Activated CD8-positive, alpha-beta T cell treated with anti-CD3 and anti-CD28 coated beads for 36 hours (primary cell): ENCODE measurements around the gene EIF3J. TPM values are rescaled to one million over a fixed set of nuclear protein-coding genes. Genes with fewer than 3 reads are reported as not detected.

Source experiments
- ATAC-seq: fragments of 200-7000 bp; cut with Tn5 transposase; one replicate; pipeline ENCODE4 v1.10.0; 2021; ENCODE audit warnings: mild to moderate bottlenecking, moderate library complexity
- CTCF ChIA-PET: fragments of 350-600 bp; sonication (Branson Sonifier 250); formaldehyde crosslinking; loops from one replicate; lab custom pipeline; 2021; ENCODE audit warnings: antibody characterized with exemption; lab: Charles Lee
- POLR2A ChIA-PET: fragments of 350-600 bp; sonication (Branson Sonifier 250); formaldehyde crosslinking; loops from one replicate; lab custom pipeline; 2021; ENCODE audit warnings: antibody characterized with exemption; lab: Charles Lee
- DNase-seq: peaks from one replicate; pipeline ENCODE4 v3.0.0-alpha.2; 2020
- H3K27ac Mint-ChIP-seq: one replicate; pipeline ENCODE4 v1.8.0; 2021; ENCODE audit warnings: mild to moderate bottlenecking, mixed read lengths
- H3K27me3 Mint-ChIP-seq: one replicate; pipeline ENCODE4 v1.8.0; 2021; ENCODE audit warnings: mixed read lengths
- H3K36me3 Mint-ChIP-seq: one replicate; pipeline ENCODE4 v1.8.0; 2021; ENCODE audit warnings: low read depth, mixed read lengths
- H3K4me1 Mint-ChIP-seq: one replicate; pipeline ENCODE4 v1.8.0; 2021; ENCODE audit warnings: low read depth, mixed read lengths
- H3K4me3 Mint-ChIP-seq: one replicate; pipeline ENCODE4 v1.8.0; 2021; ENCODE audit warnings: mild to moderate bottlenecking, moderate library complexity, mixed read lengths
- H3K9me3 Mint-ChIP-seq: one replicate; pipeline ENCODE4 v1.8.0; 2021; ENCODE audit warnings: mixed read lengths
- intact Hi-C: fragments of 100-400 bp; cut with micrococcal nuclease; formaldehyde crosslinking; loops from one replicate; pipeline ENCODE4 v1.10.0; 2022
- total RNA-seq, 2 experiments: library from RNA; stranded (reverse); gene quantifications; one replicate each; pipeline ENCODE4 v1.2.3, GENCODE V29; 2021
- TF ChIP-seq, protein P1 (sequence below): fragments of 200-600 bp; IDR thresholded peaks from one replicate; pipeline ENCODE4 v1.8.0; 2022; ENCODE audit warnings: antibody characterized with exemption, mild to moderate bottlenecking

The EIF3J gene
- total RNA-seq, 2 experiments from 2014 or later = 109 to 112 TPM

DNA sequence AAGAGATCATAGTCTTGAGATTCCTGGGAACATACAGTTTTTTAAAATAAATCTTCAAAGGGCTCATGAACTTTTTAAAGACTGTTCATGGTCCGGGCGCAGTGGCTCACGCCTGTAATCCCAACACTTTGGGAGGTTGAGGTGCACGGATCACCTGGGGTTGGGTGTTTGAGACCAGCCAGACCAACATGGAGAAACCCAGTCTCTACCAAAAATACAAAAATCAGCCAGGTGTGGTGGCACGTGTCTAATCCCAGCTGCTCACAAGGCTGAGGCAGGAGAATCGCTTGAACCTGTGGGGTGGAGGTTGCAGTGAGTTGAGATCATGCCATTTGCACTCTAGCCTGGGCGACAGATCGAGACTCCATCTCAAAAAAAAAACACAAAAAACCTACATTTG lies 41.4 kb upstream of the EIF3J start:
- DNase-seq = no peak
- TF ChIP-seq, protein P1, sequence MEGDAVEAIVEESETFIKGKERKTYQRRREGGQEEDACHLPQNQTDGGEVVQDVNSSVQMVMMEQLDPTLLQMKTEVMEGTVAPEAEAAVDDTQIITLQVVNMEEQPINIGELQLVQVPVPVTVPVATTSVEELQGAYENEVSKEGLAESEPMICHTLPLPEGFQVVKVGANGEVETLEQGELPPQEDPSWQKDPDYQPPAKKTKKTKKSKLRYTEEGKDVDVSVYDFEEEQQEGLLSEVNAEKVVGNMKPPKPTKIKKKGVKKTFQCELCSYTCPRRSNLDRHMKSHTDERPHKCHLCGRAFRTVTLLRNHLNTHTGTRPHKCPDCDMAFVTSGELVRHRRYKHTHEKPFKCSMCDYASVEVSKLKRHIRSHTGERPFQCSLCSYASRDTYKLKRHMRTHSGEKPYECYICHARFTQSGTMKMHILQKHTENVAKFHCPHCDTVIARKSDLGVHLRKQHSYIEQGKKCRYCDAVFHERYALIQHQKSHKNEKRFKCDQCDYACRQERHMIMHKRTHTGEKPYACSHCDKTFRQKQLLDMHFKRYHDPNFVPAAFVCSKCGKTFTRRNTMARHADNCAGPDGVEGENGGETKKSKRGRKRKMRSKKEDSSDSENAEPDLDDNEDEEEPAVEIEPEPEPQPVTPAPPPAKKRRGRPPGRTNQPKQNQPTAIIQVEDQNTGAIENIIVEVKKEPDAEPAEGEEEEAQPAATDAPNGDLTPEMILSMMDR = no peak
- intact Hi-C loops = no loop called here
- no peak overlapping the region for H3K27ac Mint-ChIP-seq
- ATAC-seq = no peak
- ChIA-PET CTCF (no interaction called here), POLR2A (no interaction called here)
- H3K4me1 Mint-ChIP-seq = peaks cover 12% of the 10 kb centered on the region
- H3K9me3 Mint-ChIP-seq = no peaks in the 10 kb centered on the region
- no peak overlapping the region for H3K4me3 Mint-ChIP-seq
- H3K36me3 Mint-ChIP-seq = peaks cover 27% of the 10 kb centered on the region
- H3K27me3 Mint-ChIP-seq = no peaks in the 10 kb centered on the region

DNA sequence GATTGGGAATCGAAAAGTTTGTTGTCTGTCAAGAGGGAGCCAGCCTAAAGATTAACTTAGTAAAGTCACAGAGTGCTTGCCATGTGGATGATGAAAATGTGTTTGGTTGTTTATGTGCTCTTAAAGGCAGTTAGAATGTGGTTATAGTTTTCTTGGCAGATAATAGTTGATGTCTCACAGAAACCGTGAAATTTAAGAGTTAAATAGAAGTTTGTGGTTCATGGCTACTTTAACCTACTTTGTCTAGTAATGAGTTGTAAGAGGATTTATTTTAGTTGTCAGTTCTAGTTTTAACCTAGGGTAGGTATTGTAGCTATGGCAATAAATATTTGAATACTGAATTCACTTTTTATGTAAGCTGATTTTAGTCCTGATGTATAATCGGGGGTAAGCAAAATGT lies 36.4 kb upstream of the EIF3J start:
- no peak for DNase-seq
- TF ChIP-seq, protein P1 = no peak
- peaks cover 22% of the 10 kb centered on the region for H3K4me1 Mint-ChIP-seq
- ChIA-PET CTCF (interaction anchor here (0.6 to 2.0 kb wide), 14 partner anchors 11 to 292 kb away, joined by 3 to 16 read pairs (median 5); partner anchors contain the start of genes CTDSPL2 and GOLM2), POLR2A (no interaction called here)
- no peaks in the 10 kb centered on the region for H3K9me3 Mint-ChIP-seq
- H3K36me3 Mint-ChIP-seq = peaks cover 22% of the 10 kb centered on the region
- no peak overlapping the region for H3K4me3 Mint-ChIP-seq
- H3K27ac Mint-ChIP-seq = peak overlapping the region; percentile 44
- no peaks in the 10 kb centered on the region for H3K27me3 Mint-ChIP-seq
- intact Hi-C loops = no loop called here
- peak; percentile 53 for ATAC-seq

DNA sequence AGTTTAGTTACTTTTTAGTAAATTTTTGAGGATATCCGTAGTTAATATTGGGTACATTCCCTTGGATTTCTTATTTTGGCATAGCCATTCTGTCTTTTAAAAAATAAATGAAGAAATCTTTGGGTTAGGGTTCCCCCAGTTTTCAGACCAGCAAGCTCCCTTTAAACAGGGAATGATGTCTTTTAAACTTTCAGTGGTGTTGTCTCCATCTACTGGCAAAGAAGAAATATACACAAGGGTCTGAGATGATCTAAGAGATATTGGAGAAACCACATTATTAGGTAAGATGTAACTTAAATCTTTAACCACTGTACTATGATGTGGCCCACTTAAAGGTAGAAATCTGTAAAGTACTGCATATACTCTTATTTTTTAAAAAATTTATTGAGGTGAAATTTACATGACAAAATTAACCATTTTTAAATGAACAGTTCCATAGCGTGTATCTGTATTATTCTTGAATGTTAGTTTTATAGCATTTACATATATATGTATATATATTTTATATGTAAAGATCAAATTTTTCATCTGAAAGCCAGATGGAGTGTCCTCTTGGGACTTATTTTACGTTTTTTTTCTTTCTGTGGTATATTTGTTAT lies 35.1 kb upstream of the EIF3J start:
- Mint-ChIP-seq H3K27me3 (no peaks in the 10 kb centered on the region), H3K9me3 (no peaks in the 10 kb centered on the region), H3K27ac (peak overlapping the region; percentile 13), H3K4me3 (no peak overlapping the region), H3K36me3 (peaks cover 19% of the 10 kb centered on the region), H3K4me1 (peaks cover 22% of the 10 kb centered on the region)
- peak; percentile 62 for ATAC-seq
- ChIA-PET CTCF (interaction anchor here (0.6 to 2.0 kb wide), 20 partner anchors 9 to 598 kb away, joined by 3 to 16 read pairs (median 5); partner anchors contain the start of genes CTDSPL2 and GOLM2), POLR2A (interaction anchor here (0.5 to 1.0 kb wide), 2 partner anchors 74 to 1509 kb away, joined by 3 to 4 read pairs; partner anchors contain the start of gene CTDSPL2)
- TF ChIP-seq, protein P1 = peak; percentile 71
- intact Hi-C loops = no loop called here
- DNase-seq = no peak

DNA sequence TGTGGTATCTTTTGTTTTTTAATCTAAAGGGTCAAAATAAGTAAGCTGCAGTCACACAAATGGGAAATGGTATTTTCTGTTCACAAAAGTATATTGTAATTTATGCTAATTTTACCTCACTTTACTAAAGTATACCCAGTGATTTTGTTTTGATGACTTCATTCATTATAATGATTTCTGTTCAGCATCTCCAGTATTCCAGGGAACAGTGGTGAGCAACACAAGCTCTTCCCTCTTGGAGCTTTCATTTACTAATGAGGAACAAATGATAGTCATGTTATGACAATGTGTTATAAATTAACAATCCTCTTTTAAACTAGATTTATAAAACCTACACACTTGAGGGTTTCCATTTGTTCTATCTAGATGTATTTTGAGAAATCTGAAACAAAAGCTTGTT lies 20.5 kb upstream of the EIF3J start:
- Mint-ChIP-seq H3K27me3 (no peaks in the 10 kb centered on the region), H3K9me3 (no peaks in the 10 kb centered on the region), H3K4me3 (no peak overlapping the region), H3K27ac (no peak overlapping the region), H3K36me3 (peaks cover 16% of the 10 kb centered on the region), H3K4me1 (no peaks in the 10 kb centered on the region)
- TF ChIP-seq, protein P1 = no peak
- intact Hi-C loops = no loop called here
- no peak for ATAC-seq
- no peak for DNase-seq
- CTCF ChIA-PET = interaction anchor here (0.5 to 1.4 kb wide), 4 partner anchors 12 to 90 kb away, joined by 3 to 6 read pairs (median 4); no protein-coding TSS in a partner anchor
- POLR2A ChIA-PET = interaction anchor here (0.9 kb wide), 1 partner anchor 67 kb away, joined by 3 read pairs; no protein-coding TSS in a partner anchor

DNA sequence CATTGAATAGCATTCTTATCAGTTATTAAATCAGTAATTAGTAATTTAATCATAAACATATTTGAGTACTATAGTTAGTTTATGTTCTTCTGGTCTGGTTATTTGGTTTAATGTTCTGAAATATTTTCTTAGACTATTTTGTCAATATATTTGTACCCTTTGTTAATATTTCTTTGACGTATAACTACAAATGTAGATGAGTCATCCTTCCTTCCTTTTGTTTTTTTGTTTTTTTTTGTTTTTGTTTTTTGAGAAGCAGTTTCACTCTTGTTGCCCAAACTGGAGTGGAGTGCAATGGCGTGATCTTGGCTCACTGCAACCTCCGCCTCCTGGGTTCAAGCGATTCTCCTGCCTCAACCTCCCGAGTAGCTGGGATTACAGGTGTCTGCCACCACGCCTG lies 17.4 kb upstream of the EIF3J start:
- ATAC-seq (no peak), DNase-seq (no peak)

More for the DNA sequence above, 17.4 kb upstream of the EIF3J start:
- Mint-ChIP-seq H3K27me3 (no peaks in the 10 kb centered on the region), H3K36me3 (peaks cover 17% of the 10 kb centered on the region), H3K9me3 (no peaks in the 10 kb centered on the region), H3K4me3 (no peak overlapping the region), H3K4me1 (no peaks in the 10 kb centered on the region), H3K27ac (no peak overlapping the region)
- intact Hi-C loops = no loop called here
- ChIA-PET CTCF (no interaction called here), POLR2A (interaction anchor here (1.1 kb wide), 1 partner anchor 26 kb away, joined by 3 read pairs; no protein-coding TSS in a partner anchor)
- TF ChIP-seq, protein P1 = no peak
